HepG2 (cell line): ENCODE results near the gene HS3ST5. TPM values are rescaled to one million over a fixed set of nuclear protein-coding genes. Genes with fewer than 3 reads are reported as not detected.

ENCODE experiments used
- ATAC-seq: fragments of 200-7000 bp; cut with Tn5 transposase; 3 replicates; pipeline ENCODE4 v1.9.1; 2020; ENCODE audit warnings: mild to moderate bottlenecking, moderate library complexity
- BruUV-seq: library from RNA; stranded (reverse); fragments of 400-500 nt; replicated peaks from 2 replicates; lab custom pipeline; 2021; lab: Mats Ljungman, UMichigan
- CTCF ChIA-PET: fragments of 300-600 bp; formaldehyde crosslinking; extraction: SDS; loops from one replicate; lab custom pipeline; 2021; ENCODE audit warnings: low total read pairs, inconsistent platforms, low intra/inter-chr PET ratio; lab: Yijun Ruan, JAX
- POLR2A ChIA-PET: fragments of 350-600 bp; sonication (Branson Sonifier 250); formaldehyde crosslinking; loops from one replicate; lab custom pipeline; 2020; ENCODE audit warnings: antibody characterized with exemption, inconsistent platforms; lab: Yijun Ruan, JAX
- DNase-seq: peaks from one replicate; pipeline ENCODE4 v3.0.0-alpha.2; 2015; ENCODE audit warnings: low spot score
- FAIRE-seq: peaks from 3 replicates; lab custom pipeline; 2011; peaks lifted over from hg19 to GRCh38; lab: Jason Lieb, UNC
- H2AFZ ChIP-seq: one replicate; pipeline ENCODE4 v1.6.1; 2011; ENCODE audit warnings: low read length, inconsistent platforms
- H3K27ac ChIP-seq: fragments of 300-600 bp; 3 replicates; pipeline ENCODE4 v1.8.0; 2011; ENCODE audit warnings: mixed run types, mild to moderate bottlenecking, mixed read lengths, low read length, inconsistent platforms; ENCODE audit not compliant: insufficient read depth; ENCODE audit errors: extremely low read length
- H3K27me3 ChIP-seq, 2 experiments: fragments of 200-600 bp in 1 of 2; 2 replicates in 1 of 2; 3 replicates in 1 of 2; pipeline versions ENCODE4 v1.6.0 to v1.8.0; 2011; ENCODE audit warnings: low read length in 2 of 2, mild to moderate bottlenecking in 2 of 2, moderate library complexity in 2 of 2, inconsistent platforms in 1 of 2; ENCODE audit not compliant: insufficient read depth in 2 of 2, control insufficient read depth in 1 of 2
- H3K36me3 ChIP-seq, 2 experiments: fragments of 200-600 bp in 1 of 2; replicated peaks in 1 of 2; 2 replicates in 1 of 2; 3 replicates in 1 of 2; pipeline versions ENCODE4 v1.5.1 to v1.8.0; 2011; ENCODE audit warnings: low read length in 2 of 2, inconsistent platforms in 1 of 2; ENCODE audit not compliant: insufficient read depth in 2 of 2, control insufficient read depth in 1 of 2
- H3K4me1 ChIP-seq: 2 replicates; pipeline ENCODE4 v1.5.1; 2012; ENCODE audit warnings: low read length, inconsistent platforms; ENCODE audit not compliant: insufficient read depth
- H3K4me2 ChIP-seq: 2 replicates; pipeline ENCODE4 v1.6.0; 2011; ENCODE audit warnings: low read depth, low read length, inconsistent platforms
- H3K4me3 ChIP-seq, 3 experiments: fragments of 200-600 bp in 1 of 3; sonication (generic), shearing (Covaris generic) in 1 of 3; replicated peaks in 1 of 3; 2 replicates each; pipeline ENCODE4 v1.5.1; 2011 to 2016; ENCODE audit warnings: low read length in 3 of 3, inconsistent platforms in 2 of 3, low read depth in 2 of 3, mild to moderate bottlenecking in 2 of 3, control low read depth in 1 of 3, mixed read lengths in 1 of 3; ENCODE audit not compliant: insufficient read depth in 1 of 3
- H3K79me2 ChIP-seq: one replicate; pipeline ENCODE4 v1.6.1; 2011; ENCODE audit warnings: low read length, inconsistent platforms; ENCODE audit not compliant: insufficient read depth
- H3K9ac ChIP-seq: 2 replicates; pipeline ENCODE4 v1.6.0; 2011; ENCODE audit warnings: mild to moderate bottlenecking, low read depth, low read length, inconsistent platforms; ENCODE audit not compliant: insufficient read depth
- H3K9me3 ChIP-seq: 2 replicates; pipeline ENCODE4 v1.5.1; 2012; ENCODE audit warnings: mild to moderate bottlenecking, low read length
- H4K20me1 ChIP-seq: 2 replicates; pipeline ENCODE4 v1.6.0; 2011; ENCODE audit warnings: inconsistent platforms, mild to moderate bottlenecking, low read length, moderate library complexity; ENCODE audit not compliant: insufficient read depth
- CHD4 ChIP-seq: fragments of 200-600 bp; sonication (generic); IDR thresholded peaks from 2 replicates; pipeline ENCODE4 v1.7.0; 2017; ENCODE audit warnings: mild to moderate bottlenecking, low read length, borderline replicate concordance
- ZNF782 ChIP-seq: sonication (generic); formaldehyde crosslinking; IDR thresholded peaks from 2 replicates; pipeline ENCODE4 v1.4.0; 2020; ENCODE audit warnings: missing genetic modification reagents, mild to moderate bottlenecking, borderline replicate concordance
- WGBS: methylation state at CpG from one replicate; pipeline ENCODE4 v1.1.6; 2017; ENCODE audit warnings: low lambda C conversion rate; 5-methylcytosine and 5-hydroxymethylcytosine counted together
- in situ Hi-C: cut with HindIII; loops from 2 replicates; pipeline ENCODE4 v1.10.0; 2017; ENCODE audit warnings: low pct_unique_long_range_greater_than_20kb; ENCODE audit not compliant: extremely low pct_ligation_motif_present
- intact Hi-C: fragments of 100-400 bp; cut with micrococcal nuclease; formaldehyde crosslinking; loops from one replicate; pipeline ENCODE4 v1.10.0; 2022; ENCODE audit not compliant: unreplicated experiment
- polyA plus RNA-seq, 8 experiments: library from polyadenylated mRNA; depleted of rRNA in 3 of 8; stranded (reverse) in 7 of 8; unstranded in 1 of 8; fragments of >200 nt; fragmentation: Illumina TruSeq in 4 of 8; extraction: Trizol in 4 of 8; gene quantifications; 2 replicates each; pipeline versions ENCODE4 v1.2.1 to v1.2.3, GENCODE V29; 2011 to 2016; ENCODE audit warnings: low read depth in 4 of 8, missing spikeins in 1 of 8, mixed read lengths in 1 of 8; ENCODE audit not compliant: insufficient read depth in 1 of 8
- total RNA-seq, 5 experiments: library from RNA; depleted of rRNA; stranded (reverse); fragments of >200 nt; fragmentation: Illumina TruSeq; extraction: Trizol; gene quantifications; 2 replicates each; pipeline ENCODE4 v1.2.3, GENCODE V29; 2016; ENCODE audit warnings: low read depth in 1 of 5
- TF ChIP-seq, protein P1 (sequence below): sonication (generic); formaldehyde crosslinking; IDR thresholded peaks from 2 replicates; pipeline ENCODE4 v1.4.0; 2020; ENCODE audit warnings: missing genetic modification reagents
- TF ChIP-seq, protein P2 (sequence below): sonication (generic); formaldehyde crosslinking; IDR thresholded peaks from 2 replicates; pipeline ENCODE4 v1.5.0; 2020; ENCODE audit warnings: mild to moderate bottlenecking, missing genetic modification reagents

The HS3ST5 gene
- total and polyA plus RNA-seq, 2 of the 13 experiments (the other 11 are each of a cell fraction or from before 2014, with no cell fraction given) = 1.1 to 1.6 TPM

DNA sequence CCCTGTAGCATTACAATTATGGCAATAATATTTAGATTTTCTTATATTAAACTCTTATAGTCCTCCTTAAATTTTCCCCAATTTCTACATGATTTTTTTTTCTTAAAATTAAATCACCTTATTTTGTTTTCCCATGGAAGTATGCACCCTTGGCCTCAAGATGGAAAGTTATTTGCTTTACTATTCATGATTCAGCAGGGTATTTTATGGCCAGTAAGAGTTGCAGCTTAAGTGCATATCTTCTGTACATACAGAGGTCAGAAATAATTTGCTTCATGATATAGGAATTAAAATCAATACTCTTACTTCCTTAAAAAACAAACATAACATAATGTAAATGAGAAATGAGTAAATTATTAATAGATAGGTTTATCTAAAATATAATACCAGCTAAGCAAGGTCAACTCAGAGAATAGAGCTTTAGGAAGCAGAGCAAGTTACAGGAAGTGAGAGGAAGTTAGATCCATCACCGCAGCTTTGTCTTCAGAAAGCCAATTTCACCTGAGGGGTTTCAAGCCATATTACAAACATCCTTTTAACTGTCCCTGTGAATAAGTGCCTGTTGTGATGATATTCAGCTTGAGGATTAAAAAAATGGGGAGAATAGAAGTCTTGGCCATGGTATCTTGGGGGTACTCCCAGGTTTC lies 24.6 kb upstream of the HS3ST5 start:
- no peaks in the 10 kb centered on the region for H3K9me3 ChIP-seq
- TF ChIP-seq, protein P1, sequence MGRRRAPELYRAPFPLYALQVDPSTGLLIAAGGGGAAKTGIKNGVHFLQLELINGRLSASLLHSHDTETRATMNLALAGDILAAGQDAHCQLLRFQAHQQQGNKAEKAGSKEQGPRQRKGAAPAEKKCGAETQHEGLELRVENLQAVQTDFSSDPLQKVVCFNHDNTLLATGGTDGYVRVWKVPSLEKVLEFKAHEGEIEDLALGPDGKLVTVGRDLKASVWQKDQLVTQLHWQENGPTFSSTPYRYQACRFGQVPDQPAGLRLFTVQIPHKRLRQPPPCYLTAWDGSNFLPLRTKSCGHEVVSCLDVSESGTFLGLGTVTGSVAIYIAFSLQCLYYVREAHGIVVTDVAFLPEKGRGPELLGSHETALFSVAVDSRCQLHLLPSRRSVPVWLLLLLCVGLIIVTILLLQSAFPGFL (CRISPR knock-in tag) = no peak
- TF ChIP-seq, protein P2, sequence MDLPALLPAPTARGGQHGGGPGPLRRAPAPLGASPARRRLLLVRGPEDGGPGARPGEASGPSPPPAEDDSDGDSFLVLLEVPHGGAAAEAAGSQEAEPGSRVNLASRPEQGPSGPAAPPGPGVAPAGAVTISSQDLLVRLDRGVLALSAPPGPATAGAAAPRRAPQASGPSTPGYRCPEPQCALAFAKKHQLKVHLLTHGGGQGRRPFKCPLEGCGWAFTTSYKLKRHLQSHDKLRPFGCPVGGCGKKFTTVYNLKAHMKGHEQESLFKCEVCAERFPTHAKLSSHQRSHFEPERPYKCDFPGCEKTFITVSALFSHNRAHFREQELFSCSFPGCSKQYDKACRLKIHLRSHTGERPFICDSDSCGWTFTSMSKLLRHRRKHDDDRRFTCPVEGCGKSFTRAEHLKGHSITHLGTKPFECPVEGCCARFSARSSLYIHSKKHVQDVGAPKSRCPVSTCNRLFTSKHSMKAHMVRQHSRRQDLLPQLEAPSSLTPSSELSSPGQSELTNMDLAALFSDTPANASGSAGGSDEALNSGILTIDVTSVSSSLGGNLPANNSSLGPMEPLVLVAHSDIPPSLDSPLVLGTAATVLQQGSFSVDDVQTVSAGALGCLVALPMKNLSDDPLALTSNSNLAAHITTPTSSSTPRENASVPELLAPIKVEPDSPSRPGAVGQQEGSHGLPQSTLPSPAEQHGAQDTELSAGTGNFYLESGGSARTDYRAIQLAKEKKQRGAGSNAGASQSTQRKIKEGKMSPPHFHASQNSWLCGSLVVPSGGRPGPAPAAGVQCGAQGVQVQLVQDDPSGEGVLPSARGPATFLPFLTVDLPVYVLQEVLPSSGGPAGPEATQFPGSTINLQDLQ (CRISPR knock-in tag) = no peak
- TF ChIP-seq ZNF782 (CRISPR knock-in tag) = no peak
- TF ChIP-seq CHD4 = no peak
- no peaks in the 10 kb centered on the region for H3K27me3 ChIP-seq
- intact Hi-C loops = no loop called here
- no peak overlapping the region for H3K27ac ChIP-seq
- no peak for DNase-seq
- H3K4me2 ChIP-seq = no peak overlapping the region
- BruUV-seq = no TSS peak
- POLR2A ChIA-PET = no interaction called here
- H3K36me3 ChIP-seq = no peaks in the 10 kb centered on the region
- WGBS = 94% methylated on average over 1 of the region's 1 CpG
- in situ Hi-C loops = no loop called here
- no peaks in the 10 kb centered on the region for H4K20me1 ChIP-seq
- H2AFZ ChIP-seq = no peak overlapping the region
- CTCF ChIA-PET = no interaction called here
- no peak for FAIRE-seq
- ATAC-seq = no peak
- H3K4me1 ChIP-seq = peaks cover 17% of the 10 kb centered on the region
- no peaks in the 10 kb centered on the region for H3K79me2 ChIP-seq
- no peak overlapping the region for H3K9ac ChIP-seq
- no peak overlapping the region for H3K4me3 ChIP-seq
